HEK293 (cell line): ENCODE measurements around the gene BCR.
A peak's percentile ranks its signal among the peaks of the same experiment; 100 is the strongest.

Experiments
- CTCF ChIA-PET: fragments of 350-600 bp; formaldehyde crosslinking; extraction: SDS; loops from one replicate; lab custom pipeline; 2021; ENCODE audit warnings: antibody characterized with exemption; lab: Yijun Ruan, JAX
- POLR2A ChIA-PET: fragments of 300-600 bp; formaldehyde crosslinking; extraction: SDS; loops from one replicate; lab custom pipeline; 2020; ENCODE audit warnings: antibody characterized with exemption, inconsistent platforms; lab: Yijun Ruan, JAX
- H3K27ac ChIP-seq: fragments of 200-500 bp; sonication (Bioruptor generic); 2 replicates; pipeline ENCODE4 v1.5.1; 2014; ENCODE audit warnings: low read depth, low read length, control low read depth, inconsistent platforms; ENCODE audit errors: extremely low read depth
- H3K36me3 ChIP-seq, 2 experiments: fragments of 200-500 bp in 1 of 2; sonication (Bioruptor generic) in 1 of 2; 1 replicate in 1 of 2; 2 replicates in 1 of 2; pipeline ENCODE4 v1.5.1; 2014 to 2017; ENCODE audit warnings: inconsistent platforms in 2 of 2, low read length in 2 of 2; ENCODE audit not compliant: control insufficient read depth in 2 of 2, insufficient read depth in 1 of 2
- H3K4me1 ChIP-seq: fragments of 200-500 bp; sonication (Bioruptor generic); 2 replicates; pipeline ENCODE4 v1.5.1; 2014; ENCODE audit warnings: mild to moderate bottlenecking, low read length, inconsistent platforms; ENCODE audit not compliant: control insufficient read depth, insufficient read depth
- H3K4me3 ChIP-seq: 2 replicates; pipeline ENCODE4 v1.5.1; 2011; ENCODE audit warnings: low read depth, mild to moderate bottlenecking, control low read depth, low read length, moderate library complexity
- H3K9me3 ChIP-seq: fragments of 200-500 bp; sonication (Bioruptor generic); 2 replicates; pipeline ENCODE4 v1.5.1; 2014; ENCODE audit warnings: low read depth, low read length, inconsistent platforms; ENCODE audit not compliant: control insufficient read depth, insufficient read depth
- IKZF3 ChIP-seq: fragments of 450-650 bp; IDR thresholded peaks from 2 replicates; pipeline ENCODE4 v1.5.0; 2018; ENCODE audit warnings: missing biosample characterization, mild to moderate bottlenecking, missing genetic modification characterization, moderate library complexity
- KLF1 ChIP-seq: fragments of 450-650 bp; formaldehyde crosslinking; IDR thresholded peaks from 2 replicates; pipeline ENCODE4 v1.5.1; 2016; ENCODE audit warnings: missing biosample characterization, missing genetic modification characterization
- ZBTB48 ChIP-seq: fragments of 450-650 bp; formaldehyde crosslinking; IDR thresholded peaks from 2 replicates; pipeline ENCODE4 v1.5.1; 2016; ENCODE audit warnings: missing biosample characterization, missing genetic modification characterization
- ZFHX2 ChIP-seq: fragments of 450-650 bp; formaldehyde crosslinking; conservative IDR thresholded peaks from 2 replicates; pipeline ENCODE4 v1.5.1; 2016; ENCODE audit warnings: missing biosample characterization, missing genetic modification characterization
- ZFP69B ChIP-seq: fragments of 450-650 bp; formaldehyde crosslinking; IDR thresholded peaks from 2 replicates; pipeline ENCODE4 v1.5.1; 2016; ENCODE audit warnings: missing biosample characterization, missing genetic modification characterization
- ZNF112 ChIP-seq: fragments of 450-650 bp; formaldehyde crosslinking; IDR thresholded peaks from 2 replicates; pipeline ENCODE4 v1.5.0; 2017; ENCODE audit warnings: missing biosample characterization, missing genetic modification characterization
- ZNF214 ChIP-seq: fragments of 450-650 bp; formaldehyde crosslinking; IDR thresholded peaks from 2 replicates; pipeline ENCODE4 v1.5.1; 2017; ENCODE audit warnings: missing biosample characterization, mild to moderate bottlenecking, missing genetic modification characterization, borderline replicate concordance
- ZNF248 ChIP-seq: fragments of 450-650 bp; formaldehyde crosslinking; IDR thresholded peaks from 2 replicates; pipeline ENCODE4 v1.5.1; 2017; ENCODE audit warnings: missing biosample characterization, missing genetic modification characterization
- ZNF311 ChIP-seq: fragments of 450-650 bp; formaldehyde crosslinking; IDR thresholded peaks from 2 replicates; pipeline ENCODE4 v1.5.1; 2017; ENCODE audit warnings: missing biosample characterization, missing genetic modification characterization, borderline replicate concordance
- ZNF335 ChIP-seq: fragments of 450-650 bp; formaldehyde crosslinking; conservative IDR thresholded peaks from 2 replicates; pipeline ENCODE4 v1.5.1; 2016; ENCODE audit warnings: missing biosample characterization, missing genetic modification characterization
- ZNF354C ChIP-seq: fragments of 450-650 bp; formaldehyde crosslinking; IDR thresholded peaks from 2 replicates; pipeline ENCODE4 v1.5.1; 2016; ENCODE audit warnings: missing biosample characterization, missing genetic modification characterization, low read depth, borderline replicate concordance
- ZNF561 ChIP-seq: fragments of 450-650 bp; IDR thresholded peaks from 2 replicates; pipeline ENCODE4 v1.5.1; 2018; ENCODE audit warnings: missing biosample characterization, missing genetic modification characterization, borderline replicate concordance
- ZNF610 ChIP-seq: fragments of 450-650 bp; formaldehyde crosslinking; IDR thresholded peaks from 2 replicates; pipeline ENCODE4 v1.5.1; 2016; ENCODE audit warnings: missing biosample characterization, missing genetic modification characterization, borderline replicate concordance
- ZNF830 ChIP-seq: fragments of 450-650 bp; IDR thresholded peaks from 2 replicates; pipeline ENCODE4 v1.5.0; 2018; ENCODE audit warnings: missing biosample characterization, missing genetic modification characterization, low read depth, mild to moderate bottlenecking, moderate library complexity
- TF ChIP-seq, protein P1 (sequence below): fragments of 450-650 bp; IDR thresholded peaks from 2 replicates; pipeline ENCODE4 v1.5.1; 2018; ENCODE audit warnings: missing biosample characterization, mild to moderate bottlenecking, missing genetic modification characterization
- TF ChIP-seq, protein P2 (sequence below): fragments of 450-650 bp; formaldehyde crosslinking; IDR thresholded peaks from 2 replicates; pipeline ENCODE4 v1.5.1; 2016; ENCODE audit warnings: missing biosample characterization, missing genetic modification characterization
- TF ChIP-seq, protein P3 (sequence below): fragments of 450-650 bp; formaldehyde crosslinking; IDR thresholded peaks from 2 replicates; pipeline ENCODE4 v1.5.1; 2017; ENCODE audit warnings: missing biosample characterization, missing genetic modification characterization

BCR gene

DNA sequence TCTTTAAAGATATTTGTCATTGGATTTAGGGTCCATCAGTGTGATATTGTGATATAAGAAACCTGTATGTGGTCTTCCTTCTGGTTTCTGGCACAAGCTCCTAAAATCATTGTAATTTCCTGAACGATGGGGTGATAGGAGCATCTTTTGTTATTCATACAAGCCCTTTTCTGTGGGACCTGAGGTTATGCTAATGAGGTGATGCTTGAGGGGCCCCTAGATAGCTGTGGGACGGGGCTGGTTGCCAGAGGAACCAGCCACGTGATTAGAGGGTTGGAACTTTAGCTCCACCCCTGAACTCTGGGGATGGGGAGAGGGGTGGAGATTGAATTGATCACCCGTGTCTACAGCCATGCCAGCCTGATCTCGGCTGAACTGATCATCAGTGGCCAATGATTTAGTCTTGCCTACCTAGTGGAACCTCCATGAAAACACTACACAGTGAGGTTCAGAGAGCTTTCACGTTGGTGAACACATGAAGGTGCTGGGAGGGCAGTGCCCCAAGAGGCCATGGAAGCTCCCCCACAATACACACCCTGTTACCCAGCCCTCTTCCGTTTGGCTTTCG is 62.8 kb downstream of the BCR start:
- ChIA-PET POLR2A (interaction anchor here (0.6 to 1.0 kb wide), 4 partner anchors 9 to 317 kb away, joined by 3 read pairs; no protein-coding TSS in a partner anchor), CTCF (interaction anchor here (0.6 to 1.3 kb wide), 10 partner anchors 9 to 94 kb away, joined by 3 to 11 read pairs (median 4); no protein-coding TSS in a partner anchor)
- Histone ChIP-seq H3K36me3 (peaks cover 0 to 7% of the 10 kb centered on the region in 2 experiments; a peak in 1 of 3 replicates), H3K4me1 (no peaks in the 10 kb centered on the region), H3K27ac (no peak overlapping the region), H3K9me3 (no peaks in the 10 kb centered on the region), H3K4me3 (no peak overlapping the region)
- TF ChIP-seq ZNF335 (tag by site-specific recombination) (peak; percentile 69), ZNF830 (tag by site-specific recombination) (no peak), ZBTB48 (tag by site-specific recombination) (0 out of 2 replicates have a peak, but pooled peaks have one; percentile 14), KLF1 (tag by site-specific recombination) (0 out of 2 replicates have a peak, but pooled peaks have one; percentile 6)

DNA sequence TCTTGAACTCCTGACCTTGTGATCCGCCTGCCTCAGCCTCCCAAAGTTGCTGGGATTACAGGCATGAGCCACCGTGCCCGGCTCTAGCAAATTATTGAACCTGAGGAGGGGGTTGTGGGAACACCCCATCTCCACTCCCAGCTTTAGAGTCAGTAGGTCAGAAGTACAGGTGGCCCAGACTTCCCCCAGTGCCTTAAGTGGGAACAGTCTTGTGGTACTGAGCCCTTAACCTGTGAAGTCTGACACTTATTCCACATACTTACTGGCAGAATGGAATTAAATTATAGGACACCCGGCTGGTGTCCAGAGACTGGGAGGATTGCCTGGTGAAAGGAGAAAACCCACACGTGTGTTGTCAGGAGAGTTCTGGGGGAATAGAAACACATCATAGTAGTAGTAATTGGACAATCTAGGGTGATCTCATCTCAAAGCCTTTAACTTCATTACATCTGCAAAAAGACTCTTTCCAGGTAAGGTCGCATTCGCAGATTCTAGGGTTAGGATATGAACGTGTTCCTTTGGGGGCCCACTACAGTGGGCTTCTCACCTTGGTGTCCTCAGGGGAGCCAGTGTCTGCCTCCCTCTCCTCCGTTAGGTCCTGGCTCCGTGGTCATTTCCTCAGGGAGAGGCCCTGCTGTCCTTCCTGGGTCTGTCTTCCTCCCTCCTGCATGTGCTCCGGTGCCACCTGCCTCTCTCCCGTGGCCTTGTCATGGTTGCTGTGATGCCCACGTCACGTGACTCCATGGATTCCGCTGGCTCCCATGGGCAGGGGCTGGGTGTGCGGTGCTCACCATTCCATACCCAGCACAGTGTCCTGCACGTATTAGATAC is 63.8 kb downstream of the BCR start:
- ChIA-PET POLR2A (no interaction called here), CTCF (interaction anchor here (0.6 to 1.2 kb wide), 3 partner anchors 46 to 95 kb away, joined by 4 to 11 read pairs (median 8); no protein-coding TSS in a partner anchor)
- TF ChIP-seq ZNF311 (tag by site-specific recombination) (no peak), ZNF214 (tag by site-specific recombination) (no peak), ZNF248 (tag by site-specific recombination) (no peak), ZFP69B (tag by site-specific recombination) (no peak), ZNF112 (tag by site-specific recombination) (no peak), IKZF3 (tag by site-specific recombination) (no peak), ZFHX2 (tag by site-specific recombination) (no peak), ZNF610 (tag by site-specific recombination) (no peak), ZNF561 (no peak), ZNF354C (tag by site-specific recombination) (no peak)
- TF ChIP-seq, protein P1, sequence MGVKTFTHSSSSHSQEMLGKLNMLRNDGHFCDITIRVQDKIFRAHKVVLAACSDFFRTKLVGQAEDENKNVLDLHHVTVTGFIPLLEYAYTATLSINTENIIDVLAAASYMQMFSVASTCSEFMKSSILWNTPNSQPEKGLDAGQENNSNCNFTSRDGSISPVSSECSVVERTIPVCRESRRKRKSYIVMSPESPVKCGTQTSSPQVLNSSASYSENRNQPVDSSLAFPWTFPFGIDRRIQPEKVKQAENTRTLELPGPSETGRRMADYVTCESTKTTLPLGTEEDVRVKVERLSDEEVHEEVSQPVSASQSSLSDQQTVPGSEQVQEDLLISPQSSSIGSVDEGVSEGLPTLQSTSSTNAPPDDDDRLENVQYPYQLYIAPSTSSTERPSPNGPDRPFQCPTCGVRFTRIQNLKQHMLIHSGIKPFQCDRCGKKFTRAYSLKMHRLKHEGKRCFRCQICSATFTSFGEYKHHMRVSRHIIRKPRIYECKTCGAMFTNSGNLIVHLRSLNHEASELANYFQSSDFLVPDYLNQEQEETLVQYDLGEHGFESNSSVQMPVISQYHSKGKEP (tag by site-specific recombination): no peak
- TF ChIP-seq, protein P2, sequence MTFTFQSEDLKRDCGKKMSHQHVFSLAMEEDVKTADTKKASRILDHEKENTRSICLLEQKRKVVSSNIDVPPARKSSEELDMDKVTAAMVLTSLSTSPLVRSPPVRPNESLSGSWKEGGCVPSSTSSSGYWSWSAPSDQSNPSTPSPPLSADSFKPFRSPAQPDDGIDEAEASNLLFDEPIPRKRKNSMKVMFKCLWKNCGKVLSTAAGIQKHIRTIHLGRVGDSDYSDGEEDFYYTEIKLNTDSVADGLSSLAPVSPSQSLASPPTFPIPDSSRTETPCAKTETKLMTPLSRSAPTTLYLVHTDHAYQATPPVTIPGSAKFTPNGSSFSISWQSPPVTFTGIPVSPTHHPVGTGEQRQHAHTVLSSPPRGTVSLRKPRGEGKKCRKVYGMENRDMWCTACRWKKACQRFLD (tag by site-specific recombination): no peak
- TF ChIP-seq, protein P3, sequence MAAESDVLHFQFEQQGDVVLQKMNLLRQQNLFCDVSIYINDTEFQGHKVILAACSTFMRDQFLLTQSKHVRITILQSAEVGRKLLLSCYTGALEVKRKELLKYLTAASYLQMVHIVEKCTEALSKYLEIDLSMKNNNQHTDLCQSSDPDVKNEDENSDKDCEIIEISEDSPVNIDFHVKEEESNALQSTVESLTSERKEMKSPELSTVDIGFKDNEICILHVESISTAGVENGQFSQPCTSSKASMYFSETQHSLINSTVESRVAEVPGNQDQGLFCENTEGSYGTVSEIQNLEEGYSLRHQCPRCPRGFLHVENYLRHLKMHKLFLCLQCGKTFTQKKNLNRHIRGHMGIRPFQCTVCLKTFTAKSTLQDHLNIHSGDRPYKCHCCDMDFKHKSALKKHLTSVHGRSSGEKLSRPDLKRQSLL (tag by site-specific recombination): no peak
- H3K36me3 ChIP-seq: peaks cover 0 to 4% of the 10 kb centered on the region in 2 experiments; a peak in 1 of 3 replicates
- no peaks in the 10 kb centered on the region for H3K4me1 ChIP-seq
- no peak overlapping the region for H3K4me3 ChIP-seq
- no peaks in the 10 kb centered on the region for H3K9me3 ChIP-seq
- H3K27ac ChIP-seq: no peak overlapping the region
